D721Med (cell line): ENCODE data around the gene PCDHGA8.
"Not testable (repeated sequence)": the region's sequence is repeated elsewhere in the genome, so short reads cannot be mapped to it uniquely, and the experiment has no call there.

Experiments
- DNase-seq: peaks from one replicate; pipeline ENCODE4 v3.0.0; 2011; ENCODE audit warnings: low spot score; ENCODE audit not compliant: insufficient read length
- FAIRE-seq: peaks from 2 replicates; lab custom pipeline; 2011; peaks lifted over from hg19 to GRCh38; lab: Jason Lieb, UNC
- CTCF ChIP-seq: IDR thresholded peaks from 2 replicates; pipeline ENCODE4 v1.5.1; 2012; ENCODE audit warnings: mild to moderate bottlenecking, control low read depth; ENCODE audit not compliant: insufficient read depth; ENCODE audit errors: missing control alignments

Gene PCDHGA8

DNA sequence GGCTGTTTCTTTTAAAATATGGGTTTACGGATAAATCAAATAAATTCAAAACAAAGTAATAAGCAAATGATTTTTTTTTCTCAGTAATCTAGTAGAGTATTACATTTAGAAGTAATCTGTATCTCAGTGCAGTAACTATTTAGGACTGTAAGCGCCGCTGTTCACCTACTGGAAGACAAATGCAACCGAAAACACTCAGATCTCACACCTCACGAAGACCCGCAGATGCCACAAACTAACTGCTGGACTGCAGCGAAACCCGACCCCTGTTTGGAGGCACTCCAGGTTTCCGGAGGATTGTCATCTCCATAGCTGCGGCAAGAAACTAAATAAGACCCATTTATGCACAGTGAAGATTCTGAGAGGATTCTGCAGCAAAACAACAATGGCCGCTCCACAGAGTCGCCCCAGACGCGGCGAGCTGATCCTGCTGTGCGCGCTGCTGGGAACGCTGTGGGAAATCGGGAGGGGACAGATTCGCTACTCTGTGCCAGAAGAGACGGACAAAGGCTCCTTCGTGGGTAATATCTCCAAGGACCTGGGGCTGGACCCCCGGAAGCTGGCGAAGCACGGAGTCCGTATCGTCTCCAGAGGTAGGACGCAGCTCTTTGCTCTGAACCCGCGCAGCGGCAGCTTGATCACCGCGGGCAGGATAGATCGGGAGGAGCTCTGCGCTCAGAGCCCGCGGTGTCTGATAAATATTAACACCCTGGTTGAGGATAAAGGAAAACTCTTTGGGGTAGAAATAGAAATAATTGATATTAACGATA is at the start of gene PCDHGA8:
TSS of gene PCDHGA8 (plus strand) at position 205 of the 770 bp plus-strand sequence. CDS start at position 386, 181 bp downstream.
- no peak for FAIRE-seq
- no peak for DNase-seq
- no peak for TF ChIP-seq CTCF

DNA sequence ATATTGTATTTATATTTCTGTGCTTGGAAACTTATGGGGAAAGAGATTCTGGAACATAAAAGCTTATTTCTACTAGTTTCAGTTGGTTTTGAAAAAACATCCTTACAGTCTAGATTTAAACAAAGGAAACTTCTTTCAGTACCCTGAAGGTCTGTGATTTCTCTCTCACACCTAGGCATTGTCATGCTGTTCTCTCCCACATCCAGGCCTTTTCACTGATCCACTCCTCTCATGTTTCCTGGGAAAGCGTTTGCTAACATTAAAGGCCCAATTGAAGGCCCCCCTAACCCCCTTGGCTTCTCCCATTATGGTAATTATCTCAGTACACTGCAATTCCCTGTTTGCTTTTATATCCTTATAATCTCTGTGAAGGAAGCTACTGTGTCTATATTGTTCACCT is 49.7 kb upstream of the PCDHGA8 start:
- FAIRE-seq = no peak
- no peak for DNase-seq
- TF ChIP-seq CTCF = no peak

DNA sequence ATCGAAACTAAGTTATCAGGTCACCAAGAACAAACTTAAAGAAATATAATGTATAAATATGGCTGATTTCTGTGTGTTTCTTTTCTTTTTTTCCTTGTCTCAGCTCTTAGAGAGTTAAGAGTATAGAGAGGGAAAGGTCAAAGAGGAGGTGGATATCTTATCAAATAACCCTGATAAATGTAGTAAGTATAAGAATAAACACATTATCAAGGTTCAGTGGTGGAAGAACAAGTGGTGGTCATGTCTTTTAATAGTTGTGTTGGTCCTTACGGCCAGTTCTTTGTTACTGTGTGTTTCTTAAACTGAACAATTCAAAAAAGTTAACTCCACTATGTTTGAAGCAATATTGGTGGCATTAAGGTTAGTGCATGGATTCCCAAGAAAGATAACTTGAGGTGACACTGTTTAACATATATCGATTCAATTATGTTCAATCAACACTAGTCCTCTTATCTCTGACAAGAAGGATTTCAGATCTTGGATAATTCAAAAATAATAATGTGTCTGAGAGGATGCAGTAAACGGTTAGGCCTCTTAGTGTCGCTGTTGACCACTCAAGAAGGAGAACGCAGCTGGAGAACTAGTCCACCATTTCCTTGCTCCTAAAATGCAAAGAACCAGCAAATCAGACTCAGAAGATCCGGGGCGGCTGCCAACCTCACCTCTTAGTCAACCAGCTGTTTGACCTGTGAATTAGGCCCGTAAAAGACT is 49.0 kb upstream of the PCDHGA8 start, which contains the start of gene PCDHGA3:
TSS of gene PCDHGA3 (plus strand) at position 588 of the 711 bp plus-strand sequence. CDS start 205 bp downstream, outside the sequence.
- FAIRE-seq (no peak), DNase-seq (no peak)

DNA sequence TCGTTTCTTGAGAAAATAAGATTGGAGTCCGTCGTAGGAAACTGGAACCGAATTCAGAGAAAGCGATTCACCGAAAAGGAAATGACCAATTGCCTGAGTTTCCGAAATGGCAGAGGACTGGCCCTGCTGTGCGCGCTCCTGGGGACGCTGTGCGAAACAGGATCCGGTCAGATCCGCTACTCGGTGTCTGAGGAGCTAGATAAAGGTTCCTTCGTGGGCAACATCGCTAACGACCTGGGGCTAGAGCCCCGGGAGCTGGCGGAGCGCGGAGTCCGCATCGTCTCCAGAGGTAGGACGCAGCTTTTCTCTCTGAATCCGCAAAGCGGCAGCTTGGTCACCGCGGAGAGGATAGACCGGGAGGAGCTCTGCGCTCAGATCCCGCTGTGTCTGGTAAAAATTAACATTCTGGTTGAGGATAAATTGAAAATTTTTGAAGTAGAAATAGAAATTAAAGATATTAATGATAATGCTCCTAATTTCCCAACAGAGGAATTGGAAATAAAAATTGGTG is 48.4 kb upstream of the PCDHGA8 start:
- no peak for TF ChIP-seq CTCF
- no peak for FAIRE-seq
- DNase-seq = no peak

More for the DNA sequence above, 49.0 kb upstream of the PCDHGA8 start, which contains the start of gene PCDHGA3:
- TF ChIP-seq CTCF = no peak

DNA sequence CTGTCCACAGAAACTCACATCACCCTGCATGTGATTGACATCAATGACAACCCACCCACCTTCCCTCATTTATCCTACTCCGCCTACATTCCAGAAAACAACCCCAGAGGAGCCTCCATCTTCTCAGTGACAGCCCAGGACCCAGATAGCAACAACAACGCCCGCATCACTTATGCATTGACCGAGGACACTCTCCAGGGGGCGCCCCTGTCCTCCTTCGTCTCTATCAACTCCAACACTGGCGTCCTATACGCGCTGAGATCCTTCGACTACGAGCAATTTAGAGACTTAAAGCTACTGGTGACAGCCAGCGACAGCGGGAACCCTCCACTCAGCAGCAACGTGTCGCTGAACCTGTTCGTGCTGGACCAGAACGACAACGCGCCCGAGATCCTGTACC is 47.1 kb upstream of the PCDHGA8 start:
- no peak for TF ChIP-seq CTCF
- DNase-seq (no peak), FAIRE-seq (no peak)

- DNase-seq, FAIRE-seq: not testable (repeated sequence)
These were observed 46.4 kb upstream of the PCDHGA8 start for GRCh38 chr5:141346017-141346416.

GRCh38 chr5:141349917-141350619 is 42.4 kb upstream of the PCDHGA8 start, which contains the start of gene PCDHGB1:
Gene PCDHGB1 (plus strand): TSS chr5:141350099. CDS start chr5:141350261, 162 bp downstream.
- TF ChIP-seq CTCF = peak; percentile 62
- FAIRE-seq (peak; percentile 25), DNase-seq (peak; percentile 63)
